ENCODE measurements around the gene CRISPLD2.
"Not testable (repeated sequence)": the region's sequence is repeated elsewhere in the genome, so short reads cannot be mapped to it uniquely, and the experiment has no call there.

Gene CRISPLD2

GRCh38 chr16:84842516-84843148 lies 22.8 kb downstream of the CRISPLD2 start:
- no peak for DNase-seq

GRCh38 chr16:84843149-84844048 lies 23.6 kb downstream of the CRISPLD2 start:
- DNase-seq: no peak

- no peak for DNase-seq
Measured at GRCh38 chr16:84844049-84844350, 24.2 kb downstream of the CRISPLD2 start.

GRCh38 chr16:84844559-84845495 lies 25.0 kb downstream of the CRISPLD2 start:
- DNase-seq: no peak

- DNase-seq: no peak
Measured at GRCh38 chr16:84845496-84846002, 25.8 kb downstream of the CRISPLD2 start.

GRCh38 chr16:84847564-84848355 lies 28.0 kb downstream of the CRISPLD2 start:
- DNase-seq: no peak

- no peak for DNase-seq
Measured at GRCh38 chr16:84848986-84849634, 29.3 kb downstream of the CRISPLD2 start.

GRCh38 chr16:84849751-84850150 lies 30.0 kb downstream of the CRISPLD2 start:
- no peak for DNase-seq

GRCh38 chr16:84850714-84851113 lies 30.9 kb downstream of the CRISPLD2 start:
- no peak for DNase-seq

- no peak for DNase-seq
Measured at GRCh38 chr16:84851192-84852127, 31.7 kb downstream of the CRISPLD2 start.

- DNase-seq: no peak
Measured at GRCh38 chr16:84853534-84853933, 33.7 kb downstream of the CRISPLD2 start.

GRCh38 chr16:84854759-84855158 lies 35.0 kb downstream of the CRISPLD2 start:
- no peak for DNase-seq

- DNase-seq: not testable (repeated sequence)
Measured at GRCh38 chr16:84855435-84856202, 35.8 kb downstream of the CRISPLD2 start.

GRCh38 chr16:84856203-84856581 lies 36.4 kb downstream of the CRISPLD2 start:
- DNase-seq: not testable (repeated sequence)

GRCh38 chr16:84856811-84857210 lies 37.0 kb downstream of the CRISPLD2 start:
- DNase-seq: not testable (repeated sequence)

- DNase-seq: no peak
Measured at GRCh38 chr16:84859681-84860080, 39.9 kb downstream of the CRISPLD2 start.

- no peak for DNase-seq
Measured at GRCh38 chr16:84860383-84860782, 40.6 kb downstream of the CRISPLD2 start.

GRCh38 chr16:84861671-84862070 lies 41.9 kb downstream of the CRISPLD2 start:
- DNase-seq: no peak

- no peak for DNase-seq
Measured at GRCh38 chr16:84862804-84863480, 43.2 kb downstream of the CRISPLD2 start.

Measured in stimulated activated CD4-positive, alpha-beta T cell treated with anti-CD3 and anti-CD28 coated beads, Interleukin-4, amount 100 ng/mL, for 1 hour (primary cell).